ENCODE results near the gene HS6ST2.

DNA sequence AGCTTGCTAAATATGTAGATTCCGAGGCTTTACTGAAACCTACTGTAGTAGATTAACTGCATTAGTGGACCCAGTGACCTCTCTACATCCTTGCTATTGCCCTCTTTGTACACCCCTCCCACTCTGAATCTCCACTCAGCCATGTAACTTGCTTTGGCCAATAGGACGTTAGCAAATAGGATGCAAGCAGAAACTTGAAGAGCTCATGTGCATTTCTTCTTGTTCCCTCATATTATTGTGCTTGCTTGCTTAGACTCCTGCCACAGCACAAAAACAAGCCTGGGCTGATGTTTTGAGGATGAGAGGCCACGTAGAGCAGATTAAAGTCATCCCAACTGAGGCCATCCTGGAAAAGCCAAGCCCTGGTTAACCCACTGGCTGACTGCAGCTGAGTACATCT lies 147.9 kb downstream of the HS6ST2 start:
- no peak for TF ChIP-seq POLR2A (IDR thresholded peaks at IDR 0.05)
- TF ChIP-seq, protein P1, sequence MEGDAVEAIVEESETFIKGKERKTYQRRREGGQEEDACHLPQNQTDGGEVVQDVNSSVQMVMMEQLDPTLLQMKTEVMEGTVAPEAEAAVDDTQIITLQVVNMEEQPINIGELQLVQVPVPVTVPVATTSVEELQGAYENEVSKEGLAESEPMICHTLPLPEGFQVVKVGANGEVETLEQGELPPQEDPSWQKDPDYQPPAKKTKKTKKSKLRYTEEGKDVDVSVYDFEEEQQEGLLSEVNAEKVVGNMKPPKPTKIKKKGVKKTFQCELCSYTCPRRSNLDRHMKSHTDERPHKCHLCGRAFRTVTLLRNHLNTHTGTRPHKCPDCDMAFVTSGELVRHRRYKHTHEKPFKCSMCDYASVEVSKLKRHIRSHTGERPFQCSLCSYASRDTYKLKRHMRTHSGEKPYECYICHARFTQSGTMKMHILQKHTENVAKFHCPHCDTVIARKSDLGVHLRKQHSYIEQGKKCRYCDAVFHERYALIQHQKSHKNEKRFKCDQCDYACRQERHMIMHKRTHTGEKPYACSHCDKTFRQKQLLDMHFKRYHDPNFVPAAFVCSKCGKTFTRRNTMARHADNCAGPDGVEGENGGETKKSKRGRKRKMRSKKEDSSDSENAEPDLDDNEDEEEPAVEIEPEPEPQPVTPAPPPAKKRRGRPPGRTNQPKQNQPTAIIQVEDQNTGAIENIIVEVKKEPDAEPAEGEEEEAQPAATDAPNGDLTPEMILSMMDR (IDR thresholded peaks at IDR 0.05): no peak
